Esophagus muscularis mucosa (tissue), 4 donors: ENCODE measurements around the gene TRIM27. TPM values are rescaled to one million over a fixed set of nuclear protein-coding genes. Genes with fewer than 3 reads are reported as not detected.
A peak's percentile ranks its signal among the peaks of the same experiment; 100 is the strongest.
"Not testable (repeated sequence)": the region's sequence is repeated elsewhere in the genome, so short reads cannot be mapped to it uniquely, and the experiment has no call there.

Experiments
- DNase-seq: peaks from one replicate; pipeline ENCODE4 v3.0.0-alpha.2; 2017; ENCODE audit errors: extremely low spot score
- H3K27ac ChIP-seq, 4 donors: fragments of 200-600 bp; sonication (generic); replicated peaks in 1 of 4; 1 replicate in 3 of 4; 2 replicates in 1 of 4; pipeline ENCODE4 v1.5.1; 2016 to 2019; ENCODE audit warnings: mild to moderate bottlenecking in 1 of 4
- H3K27me3 ChIP-seq, 4 donors: fragments of 200-600 bp; sonication (generic); one replicate each; pipeline versions ENCODE4 v1.5.1 to v1.6.0; 2016 to 2019
- H3K36me3 ChIP-seq, 4 donors: fragments of 200-600 bp; sonication (generic); one replicate each; pipeline ENCODE4 v1.5.1; 2016 to 2019
- H3K4me1 ChIP-seq, 4 donors: fragments of 200-600 bp; sonication (generic); one replicate each; pipeline ENCODE4 v1.5.1; 2016 to 2019
- H3K4me3 ChIP-seq, 4 donors: fragments of 200-600 bp; sonication (generic); 1 replicate in 2 of 4; 2 replicates in 2 of 4; pipeline ENCODE4 v1.5.1; 2016 to 2019; ENCODE audit warnings: mild to moderate bottlenecking in 4 of 4, moderate library complexity in 1 of 4
- H3K9me3 ChIP-seq, 4 donors: fragments of 200-600 bp; sonication (generic); 1 replicate in 3 of 4; 2 replicates in 1 of 4; pipeline ENCODE4 v1.5.1; 2016 to 2019
- CTCF ChIP-seq, 3 experiments: fragments of 200-600 bp in 2 of 3; fragments of 450-650 bp in 1 of 3; sonication (generic) in 2 of 3; IDR thresholded peaks; one replicate each; pipeline ENCODE4 v1.5.1; 2017 to 2019; ENCODE audit warnings: antibody characterized with exemption in 3 of 3, mild to moderate bottlenecking in 2 of 3, moderate library complexity in 1 of 3
- EP300 ChIP-seq: sonication (generic); formaldehyde crosslinking; IDR thresholded peaks from one replicate; pipeline ENCODE4 v1.6.1; 2017; ENCODE audit warnings: antibody characterized with exemption
- POLR2A ChIP-seq: fragments of 450-650 bp; IDR thresholded peaks from one replicate; pipeline ENCODE4 v1.6.1; 2017; ENCODE audit warnings: antibody characterized with exemption, moderate library complexity, mild to moderate bottlenecking, low read depth
- POLR2AphosphoS5 ChIP-seq, 2 donors: sonication (generic); formaldehyde crosslinking; IDR thresholded peaks; one replicate each; pipeline ENCODE4 v1.6.1; 2017; ENCODE audit warnings: antibody characterized with exemption in 2 of 2
- WGBS: methylation state at CpG from one replicate; pipeline ENCODE4 v1.1.5; 2018; 5-methylcytosine and 5-hydroxymethylcytosine counted together
- intact Hi-C: fragments of 100-400 bp; cut with DNase I; formaldehyde crosslinking; loops from one replicate; pipeline ENCODE4 v1.15.1; 2023
- total RNA-seq, 4 donors: library from RNA; depleted of rRNA; stranded (reverse); fragments of >200 nt; gene quantifications; one replicate each; pipeline versions ENCODE4 v1.1.0 to v1.2.1, GENCODE V29; 2016

TRIM27 gene
- total RNA-seq, 4 donors from 2014 or later: 31.1 to 42.2 (median 36.0) TPM

GRCh38 chr6:28953039-28953584 lies 29.3 kb upstream of the TRIM27 start:
- intact Hi-C loops: no loop called here
- WGBS: 13% methylated on average over 13 of the region's 13 CpGs
- no peak for DNase-seq
- Histone ChIP-seq H3K27me3 (peaks cover 0 to 18% (median 0%) of the 10 kb centered on the region in 4 donors), H3K9me3 (no peaks in the 10 kb centered on the region), H3K4me3 (peak overlapping the region; percentile 14 to 38 (median 30)), H3K4me1 (peaks cover 0 to 14% (median 13%) of the 10 kb centered on the region in 4 donors), H3K36me3 (no peaks in the 10 kb centered on the region), H3K27ac (no peak overlapping the region)
- no peak for TF ChIP-seq POLR2A
- TF ChIP-seq CTCF (IDR thresholded peaks at IDR 0.05): no peak
- no peak for TF ChIP-seq POLR2AphosphoS5 (IDR thresholded peaks at IDR 0.05)
- TF ChIP-seq EP300: no peak

GRCh38 chr6:28949656-28950195 lies 25.9 kb upstream of the TRIM27 start:
- H3K36me3 ChIP-seq, H3K9me3 ChIP-seq, intact Hi-C loops, DNase-seq, H3K4me3 ChIP-seq, H3K27ac ChIP-seq: not testable (repeated sequence)
- Histone ChIP-seq H3K4me1 (peaks cover 0 to 14% (median 13%) of the 10 kb centered on the region in 4 donors), H3K27me3 (peaks cover 0 to 11% (median 0%) of the 10 kb centered on the region in 4 donors)
- 93% methylated on average over 31 of the region's 41 CpGs for WGBS

- H3K4me1 ChIP-seq: peaks cover 0 to 14% (median 12%) of the 10 kb centered on the region in 4 donors
- no peak overlapping the region for H3K4me3 ChIP-seq
- no peaks in the 10 kb centered on the region for H3K36me3 ChIP-seq
- H3K27me3 ChIP-seq: peaks cover 0 to 3% (median 0%) of the 10 kb centered on the region in 4 donors
- no peak for DNase-seq
- no peak overlapping the region for H3K27ac ChIP-seq
- 86% methylated on average over 23 of the region's 23 CpGs for WGBS
- TF ChIP-seq POLR2AphosphoS5 (IDR thresholded peaks at IDR 0.05) (no peak), POLR2A (no peak), EP300 (no peak), CTCF (IDR thresholded peaks at IDR 0.05) (no peak)
- H3K9me3 ChIP-seq: no peaks in the 10 kb centered on the region
- intact Hi-C loops: no loop called here
These were observed 25.1 kb upstream of the TRIM27 start for GRCh38 chr6:28948782-28949486.

GRCh38 chr6:28947831-28948270 lies 24.1 kb upstream of the TRIM27 start:
- TF ChIP-seq POLR2A: no peak
- no peak for TF ChIP-seq EP300
- TF ChIP-seq CTCF (IDR thresholded peaks at IDR 0.05): no peak
- TF ChIP-seq POLR2AphosphoS5 (IDR thresholded peaks at IDR 0.05): no peak
- WGBS: 96% methylated on average over 1 of the region's 1 CpG
- no peak overlapping the region for H3K27ac ChIP-seq
- no peak for DNase-seq
- no peaks in the 10 kb centered on the region for H3K36me3 ChIP-seq
- H3K9me3 ChIP-seq: no peaks in the 10 kb centered on the region
- no peak overlapping the region for H3K4me3 ChIP-seq
- intact Hi-C loops: no loop called here
- H3K4me1 ChIP-seq: peaks cover 0 to 14% (median 12%) of the 10 kb centered on the region in 4 donors
- H3K27me3 ChIP-seq: no peaks in the 10 kb centered on the region

GRCh38 chr6:28947067-28947765 lies 23.4 kb upstream of the TRIM27 start:
- H3K9me3 ChIP-seq: no peaks in the 10 kb centered on the region
- H3K4me1 ChIP-seq: peaks cover 0 to 21% (median 13%) of the 10 kb centered on the region in 4 donors
- TF ChIP-seq CTCF (IDR thresholded peaks at IDR 0.05) (no peak), EP300 (no peak), POLR2A (no peak), POLR2AphosphoS5 (IDR thresholded peaks at IDR 0.05) (no peak)
- H3K36me3 ChIP-seq: no peaks in the 10 kb centered on the region
- intact Hi-C loops: no loop called here
- no peak overlapping the region for H3K27ac ChIP-seq
- H3K4me3 ChIP-seq: no peak overlapping the region
- 85% methylated on average over 6 of the region's 6 CpGs for WGBS
- no peaks in the 10 kb centered on the region for H3K27me3 ChIP-seq
- no peak for DNase-seq
